Transverse colon (tissue), 4 donors: Measurements from ENCODE around the gene SGO2.

Experiments
- EP300 ChIP-seq: sonication (generic); formaldehyde crosslinking; IDR thresholded peaks from one replicate; pipeline ENCODE4 v1.6.1; 2017; ENCODE audit warnings: antibody characterized with exemption, low read depth
- POLR2A ChIP-seq: fragments of 450-650 bp; IDR thresholded peaks from one replicate; pipeline ENCODE4 v1.6.1; 2016; ENCODE audit warnings: antibody characterized with exemption, mild to moderate bottlenecking, moderate library complexity
- POLR2AphosphoS5 ChIP-seq, 3 donors: sonication (generic); formaldehyde crosslinking; IDR thresholded peaks; one replicate each; pipeline ENCODE4 v1.6.1; 2016; ENCODE audit warnings: antibody characterized with exemption in 3 of 3
- TF ChIP-seq, protein P1 (sequence below), 5 experiments: fragments of 200-600 bp in 3 of 5; fragments of 450-650 bp in 2 of 5; sonication (generic) in 3 of 5; IDR thresholded peaks; 1 replicate in 2 of 5; 2 replicates in 3 of 5; pipeline ENCODE4 v1.5.1; 2016 to 2017; ENCODE audit warnings: antibody characterized with exemption in 5 of 5, inconsistent platforms in 3 of 5, mild to moderate bottlenecking in 2 of 5, moderate library complexity in 1 of 5

GRCh38 chr2:200627110-200627770 is 101.2 kb downstream of the SGO2 start:
- TF ChIP-seq, protein P1, sequence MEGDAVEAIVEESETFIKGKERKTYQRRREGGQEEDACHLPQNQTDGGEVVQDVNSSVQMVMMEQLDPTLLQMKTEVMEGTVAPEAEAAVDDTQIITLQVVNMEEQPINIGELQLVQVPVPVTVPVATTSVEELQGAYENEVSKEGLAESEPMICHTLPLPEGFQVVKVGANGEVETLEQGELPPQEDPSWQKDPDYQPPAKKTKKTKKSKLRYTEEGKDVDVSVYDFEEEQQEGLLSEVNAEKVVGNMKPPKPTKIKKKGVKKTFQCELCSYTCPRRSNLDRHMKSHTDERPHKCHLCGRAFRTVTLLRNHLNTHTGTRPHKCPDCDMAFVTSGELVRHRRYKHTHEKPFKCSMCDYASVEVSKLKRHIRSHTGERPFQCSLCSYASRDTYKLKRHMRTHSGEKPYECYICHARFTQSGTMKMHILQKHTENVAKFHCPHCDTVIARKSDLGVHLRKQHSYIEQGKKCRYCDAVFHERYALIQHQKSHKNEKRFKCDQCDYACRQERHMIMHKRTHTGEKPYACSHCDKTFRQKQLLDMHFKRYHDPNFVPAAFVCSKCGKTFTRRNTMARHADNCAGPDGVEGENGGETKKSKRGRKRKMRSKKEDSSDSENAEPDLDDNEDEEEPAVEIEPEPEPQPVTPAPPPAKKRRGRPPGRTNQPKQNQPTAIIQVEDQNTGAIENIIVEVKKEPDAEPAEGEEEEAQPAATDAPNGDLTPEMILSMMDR (IDR thresholded peaks at IDR 0.05), result no peak
- no peak for TF ChIP-seq EP300
- TF ChIP-seq POLR2A, result no peak
- TF ChIP-seq POLR2AphosphoS5 (IDR thresholded peaks at IDR 0.05), result no peak
